KG1 (cell line): ENCODE results near the gene TRPM3.

Experiments used
- DNase-seq: peaks from one replicate; lab custom pipeline; 2025; lab: John Stamatoyannopoulos, UW

Gene TRPM3

DNA sequence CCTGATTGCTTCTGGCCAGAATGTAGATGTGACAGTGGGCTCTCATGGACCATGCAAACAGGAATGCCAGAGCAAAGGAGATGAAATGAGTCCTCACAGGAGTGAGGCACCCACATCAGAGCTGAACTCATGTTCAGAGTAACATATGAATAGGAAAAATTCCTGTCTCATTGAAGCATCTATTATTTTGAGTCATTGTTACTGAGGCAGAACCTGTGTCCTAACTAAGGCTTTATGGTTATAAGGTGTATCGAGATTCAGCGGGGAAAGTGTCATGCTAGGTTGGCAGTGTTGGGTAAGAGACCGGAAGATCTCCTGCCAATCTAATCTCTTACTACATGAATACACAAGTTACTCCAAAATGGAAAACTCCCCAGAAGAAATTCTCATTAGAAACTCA lies 304.1 kb downstream of the TRPM3 start:
- DNase-seq: no peak

DNA sequence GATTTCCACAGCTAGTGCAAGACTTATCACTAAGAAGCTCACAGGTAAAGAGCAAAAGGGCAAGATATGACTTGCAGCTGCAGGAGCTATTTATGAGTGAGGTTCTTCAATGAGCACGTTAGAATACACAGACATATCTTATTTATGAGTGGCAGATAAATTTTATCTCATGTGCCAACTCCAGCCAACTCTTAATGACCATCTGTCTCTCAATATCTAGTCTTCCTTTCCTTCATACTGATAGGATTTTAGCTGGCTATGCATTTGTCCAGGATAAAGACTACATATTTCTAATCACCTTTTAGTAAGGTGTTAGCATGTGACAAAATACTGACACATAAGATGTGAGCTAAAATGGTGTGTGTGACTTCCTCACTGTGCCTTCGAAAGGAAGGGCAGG lies 304.5 kb downstream of the TRPM3 start:
- no peak for DNase-seq

DNA sequence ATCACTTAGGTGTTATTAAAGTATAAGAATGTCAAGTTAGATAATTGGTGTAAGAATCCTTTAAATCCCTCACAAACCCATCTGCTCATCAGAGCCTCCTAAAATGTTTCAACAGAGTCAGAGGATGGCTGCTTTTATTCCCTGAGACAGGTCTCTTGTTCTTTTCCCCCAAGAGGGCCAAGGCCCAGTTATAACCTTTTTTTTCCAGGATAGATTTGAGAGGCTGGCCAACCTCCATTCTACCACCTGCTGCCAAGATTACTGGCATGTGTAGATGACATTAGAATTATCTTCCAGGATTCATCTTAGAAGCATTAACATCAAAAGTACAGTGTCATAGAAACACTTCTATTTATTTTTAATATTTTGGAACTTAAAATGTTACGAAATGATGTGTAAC lies 305.1 kb downstream of the TRPM3 start:
- no peak for DNase-seq

DNA sequence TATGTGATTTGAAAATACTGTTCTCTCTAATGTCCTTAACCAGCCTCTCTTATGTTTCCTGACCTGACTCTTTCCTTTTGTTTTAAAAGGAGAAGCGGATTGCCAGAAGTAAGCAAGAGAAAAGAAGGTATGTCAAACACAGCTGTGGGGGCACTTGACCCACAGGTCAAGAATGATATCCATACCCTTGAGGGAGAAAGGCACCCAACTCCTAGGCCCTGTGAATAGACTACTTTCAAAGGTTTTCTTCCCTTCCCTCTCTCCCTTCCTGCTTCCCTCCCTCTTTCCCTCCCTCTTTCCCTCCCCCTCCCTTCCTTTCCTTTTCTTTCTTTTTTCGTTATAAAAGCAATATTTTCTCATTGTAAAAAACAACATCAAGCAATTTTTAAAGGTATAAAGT lies 306.8 kb downstream of the TRPM3 start:
- no peak for DNase-seq

DNA sequence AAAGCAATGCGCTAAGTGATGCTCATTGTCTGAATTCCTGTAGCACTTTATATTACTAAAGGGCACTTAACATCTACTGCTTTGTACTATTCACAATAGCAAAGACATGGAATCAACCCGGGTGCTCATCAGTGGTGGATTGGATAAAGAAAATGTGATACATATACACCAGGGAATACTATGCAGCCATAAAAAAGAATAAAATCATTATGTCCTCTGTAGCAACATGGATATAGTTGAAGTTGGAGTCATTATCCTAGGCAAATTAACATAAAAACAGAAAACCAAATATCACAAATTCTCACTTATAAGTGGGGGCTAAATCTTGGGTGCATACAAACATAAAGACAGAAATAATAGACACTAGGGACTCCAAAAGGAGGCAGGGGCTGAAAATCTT lies 308.3 kb downstream of the TRPM3 start:
- DNase-seq: no peak

DNA sequence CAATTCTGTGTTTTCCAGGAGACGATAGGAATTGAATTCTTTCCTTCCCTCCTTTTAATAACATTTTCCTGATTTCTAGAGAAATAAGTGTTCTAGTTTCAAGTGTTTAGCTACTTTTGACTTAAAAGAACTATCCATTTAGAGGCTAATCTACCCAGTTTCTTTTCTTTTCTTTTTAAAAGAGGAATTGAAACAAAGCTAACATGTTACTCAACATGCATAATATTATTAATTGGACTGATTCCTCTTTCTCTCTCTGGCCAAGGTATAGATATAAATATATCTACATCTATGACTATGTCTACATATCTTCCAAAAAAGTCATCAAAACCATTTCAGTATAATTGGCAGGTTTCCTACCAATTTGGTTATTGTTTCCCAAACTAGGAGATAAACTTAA lies 309.8 kb downstream of the TRPM3 start:
- no peak for DNase-seq

DNA sequence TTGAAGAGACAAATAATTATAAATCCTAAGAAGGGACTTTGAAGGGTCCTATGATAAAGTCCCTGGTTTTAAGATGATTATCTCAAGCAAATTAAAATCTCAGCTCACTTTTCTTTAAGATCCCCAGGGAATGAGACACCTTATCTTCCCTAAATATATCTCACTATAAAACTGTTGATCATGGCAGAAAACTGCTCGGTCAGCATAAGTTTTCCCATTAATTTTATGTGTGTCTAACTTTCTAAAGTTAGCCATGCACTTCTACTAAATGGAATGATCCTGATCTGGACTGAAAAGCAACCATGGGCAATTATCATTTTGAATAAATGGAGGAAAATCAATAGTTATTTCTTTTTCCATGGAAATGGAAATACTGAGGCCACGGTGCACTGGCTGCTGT lies 314.5 kb downstream of the TRPM3 start:
- no peak for DNase-seq

DNA sequence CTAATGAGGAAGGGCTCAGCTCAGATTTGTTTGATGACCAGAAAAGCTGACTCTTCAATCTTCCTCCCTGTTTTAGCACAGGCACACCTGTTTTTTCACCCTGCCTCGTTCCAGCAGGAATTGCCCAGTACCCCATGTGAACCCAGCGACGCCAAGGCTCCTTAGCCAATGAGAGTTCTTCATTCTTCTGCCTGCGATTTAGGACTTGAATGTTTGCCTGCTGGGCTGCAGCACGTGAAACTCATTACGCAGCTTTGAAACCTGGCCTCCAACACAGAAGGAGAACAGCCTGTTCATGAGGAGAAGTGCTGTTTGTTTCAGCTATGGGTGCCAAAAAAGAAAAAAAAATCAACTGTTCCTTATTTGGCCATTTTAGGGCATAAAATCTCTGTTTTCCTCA lies 315.5 kb downstream of the TRPM3 start:
- DNase-seq: no peak

DNA sequence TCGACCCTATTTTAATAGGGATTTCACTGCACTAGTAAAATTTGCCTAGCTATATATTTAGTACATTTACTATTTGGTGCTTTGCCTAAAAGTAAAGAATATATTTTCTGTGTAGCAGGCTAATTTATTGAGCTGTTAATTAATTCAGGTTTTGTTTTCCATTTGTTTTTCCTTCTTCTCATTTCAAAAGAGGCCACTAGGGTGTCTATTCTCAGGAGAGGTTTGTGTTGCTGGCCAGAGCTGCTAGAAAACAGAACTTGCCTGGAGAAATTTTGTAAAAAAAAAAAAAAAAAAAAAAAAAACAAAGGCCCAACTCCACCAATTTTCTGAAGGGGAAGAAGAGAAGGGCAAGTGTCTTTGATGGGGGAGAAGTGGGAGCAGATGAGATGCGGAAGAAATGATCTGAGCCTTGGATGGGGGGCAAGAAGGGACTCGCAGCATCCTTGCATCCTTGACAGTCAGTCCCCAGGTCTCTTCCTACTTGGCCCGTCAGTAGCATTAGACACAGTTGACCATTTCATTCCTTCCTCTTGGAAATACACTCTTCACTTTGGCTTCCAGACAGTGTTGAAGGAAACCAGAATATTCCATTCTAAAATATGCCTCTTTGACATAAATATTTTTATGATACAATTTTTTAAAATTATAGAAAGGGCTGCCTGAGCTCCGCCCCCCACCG lies 318.5 kb downstream of the TRPM3 start:
- DNase-seq: no peak

DNA sequence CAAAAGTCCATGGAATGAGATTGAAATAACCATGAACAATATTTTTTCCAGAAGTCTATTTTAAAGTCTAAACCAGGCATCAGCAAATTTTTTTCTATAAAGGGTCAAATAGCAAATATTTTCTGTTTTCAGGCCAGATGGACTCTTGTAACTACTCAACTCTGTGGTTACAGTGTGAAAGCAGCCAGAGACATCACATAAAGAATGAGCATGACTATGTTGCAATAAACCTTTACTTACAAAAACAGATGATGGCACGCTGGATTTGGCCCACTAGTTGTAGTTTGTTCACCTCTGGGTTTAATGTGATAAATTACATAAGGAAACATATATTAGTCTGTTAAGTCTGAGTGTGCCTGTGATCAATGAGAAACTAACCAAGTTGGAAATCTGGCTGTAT lies 319.2 kb downstream of the TRPM3 start:
- DNase-seq: no peak

DNA sequence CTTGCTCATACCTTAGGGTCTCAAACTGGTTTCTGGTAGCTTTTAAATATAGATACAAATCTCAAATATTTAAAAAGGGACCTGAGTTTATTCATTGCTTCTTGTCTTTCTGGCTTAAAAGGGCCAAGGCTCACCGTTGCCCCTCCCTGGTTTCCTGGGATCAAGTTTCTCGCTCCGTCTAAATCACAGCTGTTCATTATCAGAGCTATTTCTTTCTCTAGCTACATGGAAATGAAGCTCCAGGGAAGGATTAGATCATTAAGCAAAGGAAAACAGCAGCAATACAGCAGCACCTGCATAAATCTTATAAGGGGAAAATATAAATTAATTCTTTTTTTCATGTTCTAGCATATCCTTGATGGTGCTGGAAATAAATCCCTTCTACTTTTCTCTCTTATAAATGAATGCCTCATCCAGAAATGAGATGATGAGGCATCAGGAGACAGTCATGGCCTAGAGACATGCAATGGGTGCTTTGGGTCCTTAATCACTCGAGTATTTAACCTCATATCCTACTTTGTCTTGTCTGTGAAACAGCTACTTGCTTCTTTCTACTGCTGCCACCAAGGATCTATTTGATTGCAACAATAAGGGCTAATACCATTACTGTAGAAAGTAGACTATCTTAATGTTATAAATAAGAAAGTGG lies 320.1 kb downstream of the TRPM3 start:
- DNase-seq: no peak

DNA sequence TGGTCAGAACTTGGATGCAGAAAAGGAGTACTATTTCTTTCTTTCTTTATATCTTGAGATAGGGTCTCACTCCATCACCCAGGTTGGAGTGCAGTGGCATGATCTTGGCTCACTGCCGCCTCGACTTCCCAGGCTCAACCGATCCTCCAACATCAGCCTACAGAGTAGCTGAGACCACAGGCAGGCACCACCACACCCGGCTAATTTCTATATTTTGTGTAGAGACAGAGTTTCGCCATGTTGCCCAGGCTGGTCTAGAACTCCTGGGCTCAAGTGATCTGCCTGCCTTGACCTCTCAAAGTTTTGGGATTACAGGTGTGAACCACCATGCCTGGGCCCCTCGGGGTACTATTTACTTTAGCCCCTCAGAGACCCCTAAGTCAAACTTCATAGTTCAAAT lies 323.4 kb downstream of the TRPM3 start:
- no peak for DNase-seq

DNA sequence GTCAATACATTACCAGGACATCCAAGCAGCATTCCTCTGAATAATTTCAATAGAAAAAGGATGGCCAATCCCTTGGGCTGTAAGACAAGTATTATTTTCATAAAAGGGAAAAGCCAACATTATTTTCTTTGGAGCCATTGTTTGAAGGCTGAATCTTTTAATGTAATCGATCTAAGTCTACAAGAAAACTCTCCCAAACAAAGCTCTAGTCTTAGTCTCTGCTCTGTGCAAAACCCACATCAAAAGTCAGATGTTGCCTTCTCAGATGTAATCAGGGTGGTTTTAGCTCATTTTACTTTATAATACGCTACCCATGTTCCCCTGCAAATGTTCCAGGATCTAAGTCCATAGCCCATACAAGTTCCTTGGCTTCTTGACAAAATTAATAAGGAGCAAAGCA lies 325.6 kb downstream of the TRPM3 start:
- no peak for DNase-seq

DNA sequence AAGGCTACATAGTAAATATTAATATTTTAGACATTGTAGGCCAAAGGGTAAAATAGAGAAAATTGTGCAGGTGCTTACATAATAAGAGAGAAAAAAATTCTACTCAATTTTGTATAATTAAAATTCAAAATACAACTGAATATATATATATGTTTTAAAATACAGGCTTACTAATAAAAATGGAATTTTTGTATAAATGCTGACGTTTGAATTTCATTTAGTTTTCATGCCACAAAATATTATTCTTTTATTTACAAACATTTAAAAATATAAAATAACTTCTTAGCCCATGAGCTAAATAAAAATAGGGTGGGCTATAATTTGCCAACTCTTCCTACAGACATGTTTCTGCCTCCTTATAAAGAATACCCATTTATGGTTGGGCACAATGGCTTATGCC lies 328.6 kb downstream of the TRPM3 start:
- DNase-seq: no peak

DNA sequence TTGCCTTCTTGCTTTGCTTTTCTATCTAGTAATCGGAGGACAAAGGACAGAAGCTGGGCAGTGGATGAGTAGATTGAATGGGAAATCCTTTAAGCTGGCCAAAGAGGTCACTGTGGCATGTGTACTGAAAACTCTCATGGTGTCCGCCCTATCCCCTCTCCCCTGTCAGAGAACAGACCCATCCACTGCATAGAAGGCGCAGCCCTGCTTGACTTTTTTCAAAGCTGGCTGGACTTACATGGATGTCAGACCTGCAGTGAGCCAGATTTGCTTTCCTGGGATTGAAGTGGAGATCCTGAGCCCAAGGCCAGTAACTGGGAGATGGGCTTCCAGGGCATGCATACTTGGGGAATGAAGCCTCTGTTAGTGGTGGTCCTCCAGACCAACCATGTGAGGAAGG lies 329.5 kb downstream of the TRPM3 start:
- DNase-seq: no peak

DNA sequence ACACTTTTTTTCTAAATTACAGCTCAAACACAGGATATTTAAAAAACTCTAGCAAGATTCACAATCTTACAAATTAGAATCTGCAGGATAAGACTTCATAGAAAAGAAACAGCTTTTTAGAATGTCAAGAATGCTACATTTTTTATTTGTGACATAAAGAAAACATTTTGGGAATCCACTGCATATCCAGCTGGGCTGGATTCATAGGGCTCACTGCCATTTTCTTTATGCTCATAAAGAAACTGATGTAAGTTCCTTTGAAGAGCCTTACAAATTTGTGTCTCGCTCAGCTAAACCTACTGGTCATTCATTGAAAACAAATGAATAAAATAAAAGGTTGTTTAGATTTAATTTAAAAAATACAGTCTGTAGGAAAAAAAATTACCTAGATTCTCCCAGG lies 332.3 kb downstream of the TRPM3 start:
- no peak for DNase-seq

DNA sequence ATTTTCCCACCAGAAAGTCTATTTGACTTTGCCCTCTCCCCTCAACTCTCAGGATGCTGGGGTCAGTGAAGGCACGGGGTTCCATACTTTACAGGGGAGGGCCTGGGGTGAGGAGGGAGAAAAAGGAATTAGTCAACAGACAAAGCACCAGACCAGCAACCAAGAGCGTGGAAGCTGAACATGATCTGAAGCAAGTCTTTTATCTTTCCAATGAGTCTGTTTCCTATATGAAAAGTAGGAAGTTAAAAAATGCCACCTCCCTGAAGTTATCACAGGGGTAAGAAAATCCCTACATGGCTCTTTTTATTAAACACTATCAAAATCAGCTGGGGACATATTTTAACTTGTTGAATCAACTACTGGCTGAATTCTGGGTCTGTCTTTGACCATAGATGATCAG lies 337.0 kb downstream of the TRPM3 start:
- DNase-seq: no peak

DNA sequence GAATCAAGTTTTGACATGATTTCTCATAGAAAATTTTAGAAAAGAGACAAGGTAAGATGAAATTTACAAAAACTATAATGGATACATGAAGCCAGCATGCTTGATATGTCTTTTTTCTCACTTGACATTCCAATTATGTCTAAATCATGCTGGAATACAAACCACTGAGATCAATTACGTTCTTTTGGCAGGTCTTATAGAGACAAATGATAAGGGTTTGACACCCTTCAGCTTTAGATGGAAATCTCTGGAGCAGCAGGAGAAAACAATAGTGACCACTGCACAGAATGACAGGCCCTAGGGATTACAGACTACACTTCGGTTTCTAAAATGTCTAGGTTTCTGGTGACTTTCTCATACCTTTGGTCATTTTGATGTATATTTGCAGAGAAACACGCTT lies 342.9 kb downstream of the TRPM3 start:
- no peak for DNase-seq

DNA sequence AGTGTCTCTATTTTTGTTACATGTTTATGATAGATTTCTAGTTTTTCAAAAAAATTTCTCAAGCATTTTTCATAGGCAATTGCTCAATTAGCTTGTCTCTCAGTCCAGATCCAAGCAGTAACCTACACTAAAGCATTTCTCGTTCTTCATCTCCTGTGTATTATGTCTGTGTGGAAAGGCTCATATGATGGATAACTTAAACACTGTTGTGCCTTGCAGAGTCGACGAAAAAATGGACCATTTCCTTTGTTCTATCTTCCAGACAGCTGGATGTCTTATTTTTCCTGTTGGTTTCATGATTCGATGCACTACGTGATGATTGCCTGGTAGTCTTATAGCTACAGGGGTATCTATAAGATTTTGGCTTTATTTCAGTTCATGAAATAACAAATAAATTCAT lies 347.8 kb downstream of the TRPM3 start:
- DNase-seq: no peak

DNA sequence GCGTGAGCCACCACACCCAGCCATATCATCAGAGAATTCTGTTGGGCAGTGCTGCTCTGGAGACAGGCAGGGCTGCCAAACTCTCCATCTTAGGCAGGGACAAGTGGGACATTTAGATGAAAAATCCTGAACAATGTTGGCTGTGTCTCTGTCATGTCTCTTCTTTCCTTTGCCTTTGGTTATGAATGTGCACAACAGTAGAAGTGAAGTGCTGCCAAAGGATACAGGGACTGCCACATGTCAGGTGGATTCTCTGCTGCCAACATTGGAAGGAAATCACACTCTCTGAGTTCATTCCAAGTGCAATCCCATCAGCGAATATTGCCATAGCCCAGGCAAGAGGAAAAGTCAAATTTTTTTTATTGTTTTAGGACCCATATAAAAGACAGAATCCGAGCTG lies 348.8 kb downstream of the TRPM3 start:
- no peak for DNase-seq

DNA sequence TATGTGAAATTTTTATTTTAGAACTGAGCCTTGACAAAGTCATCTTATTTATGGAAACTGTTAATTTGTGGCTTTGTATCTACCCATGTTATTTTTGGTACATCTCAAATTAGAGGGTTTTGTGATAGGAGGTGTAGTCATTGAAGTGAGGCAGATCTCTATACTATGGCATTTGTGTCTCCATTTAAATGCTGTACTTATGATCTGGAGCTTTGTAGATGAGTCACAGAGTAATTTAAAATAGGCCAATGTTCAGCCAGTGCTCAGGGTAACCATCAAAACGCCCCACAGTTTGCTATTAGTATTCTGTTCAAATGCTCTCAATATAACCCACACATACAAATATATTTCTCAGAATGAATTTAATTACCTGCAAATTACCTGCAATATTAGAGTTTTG lies 355.5 kb downstream of the TRPM3 start:
- DNase-seq: no peak

DNA sequence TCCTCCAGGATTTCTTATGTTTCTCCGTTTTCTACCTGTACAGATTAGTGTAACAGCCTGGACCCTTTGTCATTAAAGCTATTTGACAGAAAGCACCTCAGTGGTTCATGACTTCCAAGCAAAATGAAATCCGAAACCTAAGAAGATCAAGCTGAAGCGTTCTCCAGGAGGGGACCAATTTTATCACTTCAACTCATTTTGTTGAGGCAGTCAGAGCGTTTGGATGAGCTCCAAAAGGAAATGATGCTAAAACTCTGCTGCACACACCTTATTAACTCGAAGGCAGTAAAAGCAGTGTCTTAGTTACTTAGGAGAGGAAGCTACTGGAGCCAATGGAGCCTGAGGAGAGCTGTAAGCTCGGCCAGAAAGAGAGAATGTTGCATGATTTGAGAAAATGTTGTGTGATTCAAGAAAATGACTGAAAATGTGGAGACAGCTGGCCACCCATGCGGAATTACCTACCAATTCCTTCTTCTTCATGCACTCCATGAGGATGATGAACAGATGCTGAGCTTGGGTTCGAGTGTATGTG lies 360.2 kb downstream of the TRPM3 start:
- DNase-seq: no peak

DNA sequence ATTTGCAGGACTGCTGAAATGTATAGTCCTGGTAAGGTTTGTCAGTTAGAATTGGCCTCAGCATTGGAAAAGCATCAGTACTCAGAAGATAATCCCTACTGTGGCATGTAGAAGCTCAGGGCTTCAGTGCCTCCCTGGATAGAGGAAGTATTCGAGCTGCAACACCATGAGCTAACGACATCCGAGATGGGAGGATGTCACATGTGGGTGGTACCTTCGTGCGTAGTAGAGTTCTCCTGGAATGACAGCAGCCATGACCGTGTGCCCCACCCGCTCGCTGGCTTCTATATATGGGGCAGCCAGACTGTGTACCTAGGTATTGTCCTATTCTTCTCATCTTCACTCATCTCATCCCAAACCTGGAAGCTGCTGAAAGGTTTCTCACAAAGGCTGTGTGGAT lies 361.2 kb downstream of the TRPM3 start:
- no peak for DNase-seq

DNA sequence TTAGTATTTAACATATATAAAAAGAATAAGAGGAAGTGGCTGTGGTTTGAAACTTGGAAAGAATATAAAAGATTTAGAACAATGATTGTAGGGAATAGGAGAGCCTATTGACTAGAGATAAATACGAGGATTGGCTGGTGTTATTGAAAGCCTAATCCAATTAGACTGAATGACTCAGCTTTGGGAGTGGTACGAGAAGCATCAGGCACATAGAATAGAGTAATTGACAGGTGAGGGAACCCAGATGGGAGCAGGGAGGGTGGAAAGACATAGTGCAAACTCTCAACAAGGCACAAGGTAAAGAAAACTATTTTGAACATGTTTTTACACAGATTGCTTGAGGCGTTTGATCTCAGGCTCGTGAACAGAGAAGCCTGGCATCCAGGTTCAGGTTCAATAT lies 368.1 kb downstream of the TRPM3 start:
- DNase-seq: no peak
